SK-N-MC (cell line): ENCODE measurements around the gene PDLIM5.

ENCODE experiments used
- DNase-seq: peaks from one replicate; pipeline ENCODE4 v3.0.0-alpha.2; 2011; ENCODE audit warnings: low read depth, low spot score
- H3K27ac ChIP-seq: fragments of 200-600 bp; sonication (generic); 2 replicates; pipeline ENCODE4 v1.5.1; 2016; ENCODE audit warnings: mixed run types
- H3K36me3 ChIP-seq: fragments of 200-600 bp; sonication (generic); 2 replicates; pipeline ENCODE4 v1.6.1; 2017; ENCODE audit warnings: antibody characterized with exemption, low read length, mixed read lengths; ENCODE audit not compliant: insufficient read depth
- H3K4me3 ChIP-seq: fragments of 200-600 bp; sonication (generic); 2 replicates; pipeline ENCODE4 v1.5.1; 2016
- H3K9ac ChIP-seq: fragments of 200-600 bp; sonication (generic); 2 replicates; pipeline ENCODE4 v1.8.0; 2017; ENCODE audit warnings: mixed run types, mixed read lengths; ENCODE audit not compliant: insufficient read length
- H3K9me3 ChIP-seq: fragments of 200-600 bp; sonication (generic); 2 replicates; pipeline ENCODE4 v1.6.1; 2017; ENCODE audit warnings: low read depth, mild to moderate bottlenecking, antibody characterized with exemption, low read length, moderate library complexity, mixed read lengths
- EZH2 ChIP-seq: fragments of 200-600 bp; sonication (generic); IDR thresholded peaks from one replicate; pipeline ENCODE4 v1.6.1; 2017; ENCODE audit warnings: antibody characterized with exemption
- FOXP2 ChIP-seq: optimal IDR thresholded peaks from 2 replicates; pipeline ENCODE3; 2011; ENCODE audit warnings: mild to moderate bottlenecking, moderate library complexity; ENCODE audit not compliant: insufficient read depth; ENCODE audit errors: extremely low read length, control extremely low read depth
- POLR2AphosphoS5 ChIP-seq: IDR thresholded peaks from 2 replicates; pipeline ENCODE4 v1.6.1; 2012; ENCODE audit warnings: mild to moderate bottlenecking, low read depth, low read length, borderline replicate concordance

The PDLIM5 gene

DNA sequence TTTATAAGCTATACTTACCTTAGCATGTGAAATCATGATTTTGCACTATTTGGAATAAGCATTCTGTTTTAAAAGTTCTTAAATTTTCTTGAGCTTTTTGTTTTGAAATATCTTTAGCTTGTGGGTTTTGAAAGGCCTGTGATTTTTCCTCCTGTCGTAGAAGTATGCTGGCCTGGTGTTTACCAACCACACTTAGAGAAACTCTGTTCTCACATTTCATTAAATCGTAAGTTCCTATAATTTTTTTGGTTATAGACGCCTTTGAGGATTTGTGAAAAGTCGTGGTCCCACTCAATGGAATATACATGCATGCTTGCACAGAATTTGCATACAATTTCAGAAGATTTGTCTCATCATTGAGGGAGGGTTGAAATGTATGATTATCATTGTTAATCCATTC lies 63.6 kb downstream of the PDLIM5 start:
- TF ChIP-seq EZH2 (no peak), FOXP2 (no peak), POLR2AphosphoS5 (no peak)
- Histone ChIP-seq H3K9me3 (no peaks in the 10 kb centered on the region), H3K36me3 (no peaks in the 10 kb centered on the region), H3K9ac (no peak overlapping the region), H3K27ac (no peak overlapping the region), H3K4me3 (no peak overlapping the region)
- no peak for DNase-seq

GRCh38 chr4:94516067-94516466 lies 64.3 kb downstream of the PDLIM5 start:
- Histone ChIP-seq H3K4me3 (no peak overlapping the region), H3K36me3 (no peaks in the 10 kb centered on the region), H3K27ac (no peak overlapping the region), H3K9me3 (no peaks in the 10 kb centered on the region), H3K9ac (no peak overlapping the region)
- TF ChIP-seq FOXP2: no peak
- no peak for TF ChIP-seq EZH2
- DNase-seq: no peak

GRCh38 chr4:94516999-94517398 lies 65.3 kb downstream of the PDLIM5 start:
- no peak for TF ChIP-seq EZH2
- no peak for TF ChIP-seq FOXP2
- TF ChIP-seq POLR2AphosphoS5: no peak
- Histone ChIP-seq H3K9ac (no peak overlapping the region), H3K27ac (no peak overlapping the region), H3K36me3 (no peaks in the 10 kb centered on the region), H3K9me3 (no peaks in the 10 kb centered on the region), H3K4me3 (no peak overlapping the region)
- no peak for DNase-seq

- H3K9ac ChIP-seq: no peak overlapping the region
- H3K36me3 ChIP-seq: no peaks in the 10 kb centered on the region
- H3K4me3 ChIP-seq: no peak overlapping the region
- H3K9me3 ChIP-seq: no peaks in the 10 kb centered on the region
- no peak overlapping the region for H3K27ac ChIP-seq
- no peak for DNase-seq
- no peak for TF ChIP-seq EZH2
Measured at GRCh38 chr4:94517492-94517891, 65.8 kb downstream of the PDLIM5 start.

- H3K27ac ChIP-seq: no peak overlapping the region
- H3K9ac ChIP-seq: no peak overlapping the region
- no peak overlapping the region for H3K4me3 ChIP-seq
- no peaks in the 10 kb centered on the region for H3K36me3 ChIP-seq
- DNase-seq: no peak
- no peak for TF ChIP-seq FOXP2
- H3K9me3 ChIP-seq: no peaks in the 10 kb centered on the region
Measured at GRCh38 chr4:94519019-94519418, 67.3 kb downstream of the PDLIM5 start.

GRCh38 chr4:94519925-94520789 lies 68.4 kb downstream of the PDLIM5 start:
- Histone ChIP-seq H3K36me3 (no peaks in the 10 kb centered on the region), H3K27ac (no peak overlapping the region), H3K9me3 (no peaks in the 10 kb centered on the region), H3K9ac (no peak overlapping the region), H3K4me3 (no peak overlapping the region)
- TF ChIP-seq POLR2AphosphoS5 (peak; percentile 26; the same call in 1 of the 2 replicates), FOXP2 (no peak)
- peak; percentile 51 for DNase-seq

GRCh38 chr4:94523033-94523580 lies 71.4 kb downstream of the PDLIM5 start:
- no peak overlapping the region for H3K27ac ChIP-seq
- DNase-seq: no peak
- TF ChIP-seq FOXP2 (no peak), POLR2AphosphoS5 (no peak), EZH2 (no peak)
- no peak overlapping the region for H3K4me3 ChIP-seq
- H3K9me3 ChIP-seq: no peaks in the 10 kb centered on the region
- H3K9ac ChIP-seq: no peak overlapping the region
- no peaks in the 10 kb centered on the region for H3K36me3 ChIP-seq

DNA sequence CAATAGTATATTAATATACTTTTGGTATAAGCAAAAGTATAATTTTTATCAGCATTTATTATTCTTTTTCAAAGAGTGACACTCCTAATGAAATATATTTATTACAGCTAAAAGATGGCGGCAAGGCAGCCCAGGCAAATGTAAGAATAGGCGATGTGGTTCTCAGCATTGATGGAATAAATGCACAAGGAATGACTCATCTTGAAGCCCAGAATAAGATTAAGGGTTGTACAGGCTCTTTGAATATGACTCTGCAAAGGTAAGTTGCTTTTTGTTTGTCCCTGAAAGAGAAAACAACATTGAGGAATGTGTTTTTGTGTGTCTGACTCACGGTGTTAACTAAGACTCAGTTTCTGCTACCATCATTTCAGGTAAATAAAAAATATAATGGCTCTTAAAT lies 71.9 kb downstream of the PDLIM5 start:
- Histone ChIP-seq H3K9me3 (no peaks in the 10 kb centered on the region), H3K9ac (no peak overlapping the region), H3K27ac (no peak overlapping the region), H3K4me3 (no peak overlapping the region), H3K36me3 (no peaks in the 10 kb centered on the region)
- DNase-seq: no peak
- TF ChIP-seq FOXP2: no peak
- TF ChIP-seq POLR2AphosphoS5: no peak
- TF ChIP-seq EZH2: no peak
